Testis (tissue), 2 donors: ENCODE data around the gene PTPN3.

Source experiments
- CTCF ChIP-seq, 3 experiments: fragments of 450-650 bp in 2 of 3; fragments of 200-600 bp in 1 of 3; sonication (generic) in 1 of 3; IDR thresholded peaks; one replicate each; pipeline ENCODE4 v1.5.1; 2016 to 2019; ENCODE audit warnings: antibody characterized with exemption in 3 of 3, mild to moderate bottlenecking in 2 of 3, moderate library complexity in 1 of 3
- POLR2A ChIP-seq: fragments of 450-650 bp; IDR thresholded peaks from one replicate; pipeline ENCODE4 v1.6.1; 2017; ENCODE audit warnings: antibody characterized with exemption, mild to moderate bottlenecking, moderate library complexity

GRCh38 chr9:109483744-109484429 is 14.2 kb downstream of the PTPN3 start:
- TF ChIP-seq CTCF (IDR thresholded peaks at IDR 0.05) = no peak
- no peak for TF ChIP-seq POLR2A
